HFFc6 (cell line): ENCODE data around the gene ZNF800. TPM values are rescaled to one million over a fixed set of nuclear protein-coding genes. Genes with fewer than 3 reads are reported as not detected.

Source experiments
- DNase-seq: peaks from one replicate; pipeline ENCODE4 v3.0.0-alpha.2; 2018
- H3K27ac Mint-ChIP-seq: 2 replicates; pipeline ENCODE4 v1.8.0; 2020; ENCODE audit warnings: mild to moderate bottlenecking, mixed read lengths
- H3K27me3 Mint-ChIP-seq: 2 replicates; pipeline ENCODE4 v1.8.0; 2021; ENCODE audit warnings: mild to moderate bottlenecking, moderate library complexity, mixed read lengths; ENCODE audit not compliant: insufficient read depth
- H3K36me3 Mint-ChIP-seq: 2 replicates; pipeline ENCODE4 v1.8.0; 2021; ENCODE audit warnings: low read depth, mixed read lengths
- H3K4me1 Mint-ChIP-seq: 2 replicates; pipeline ENCODE4 v1.8.0; 2020; ENCODE audit warnings: low read depth, mixed read lengths
- H3K4me3 Mint-ChIP-seq: 2 replicates; pipeline ENCODE4 v1.8.0; 2020; ENCODE audit warnings: mild to moderate bottlenecking, moderate library complexity, mixed read lengths
- H3K9me3 Mint-ChIP-seq: 2 replicates; pipeline ENCODE4 v1.8.0; 2020; ENCODE audit warnings: mild to moderate bottlenecking, mixed read lengths
- CTCF ChIP-seq: fragments of 200-600 bp; sonication (generic); IDR thresholded peaks from 2 replicates; pipeline ENCODE4 v1.5.0; 2021; ENCODE audit warnings: antibody characterized with exemption, mild to moderate bottlenecking
- total RNA-seq, 6 experiments: library from RNA; stranded (reverse); fragmentation: NEBNext Ultra II Directional; extraction: Animal tissue kit (Norgen Biotek cat#: 25700); gene quantifications; 2 replicates in 1 of 6; 3 replicates in 5 of 6; pipeline ENCODE4 v1.2.3, GENCODE V29; 2021

ZNF800 gene
- total RNA-seq, 6 experiments from 2014 or later, result 24.3 to 26.7 (median 25.7) TPM

- no peak overlapping the region for H3K4me3 Mint-ChIP-seq
- H3K4me1 Mint-ChIP-seq, result no peaks in the 10 kb centered on the region
- H3K27ac Mint-ChIP-seq, result no peak overlapping the region
- no peaks in the 10 kb centered on the region; the same call in 1 of the 2 replicates for H3K27me3 Mint-ChIP-seq
- no peak for TF ChIP-seq CTCF
- H3K9me3 Mint-ChIP-seq, result no peaks in the 10 kb centered on the region
- DNase-seq, result no peak
- H3K36me3 Mint-ChIP-seq, result no peaks in the 10 kb centered on the region
Measured at GRCh38 chr7:127332880-127333279, 59.6 kb downstream of the ZNF800 start.

GRCh38 chr7:127330070-127330469 is 62.4 kb downstream of the ZNF800 start:
- no peaks in the 10 kb centered on the region; the same call in 1 of the 2 replicates for H3K27me3 Mint-ChIP-seq
- no peak overlapping the region for H3K27ac Mint-ChIP-seq
- no peak overlapping the region for H3K4me3 Mint-ChIP-seq
- no peak for DNase-seq
- no peak for TF ChIP-seq CTCF
- H3K36me3 Mint-ChIP-seq, result no peaks in the 10 kb centered on the region
- H3K4me1 Mint-ChIP-seq, result no peaks in the 10 kb centered on the region
- no peaks in the 10 kb centered on the region for H3K9me3 Mint-ChIP-seq

GRCh38 chr7:127322832-127323493 is 69.5 kb downstream of the ZNF800 start:
- Mint-ChIP-seq H3K4me1 (no peaks in the 10 kb centered on the region), H3K4me3 (no peak overlapping the region), H3K27me3 (peaks cover 2% of the 10 kb centered on the region), H3K36me3 (no peaks in the 10 kb centered on the region), H3K9me3 (no peaks in the 10 kb centered on the region), H3K27ac (no peak overlapping the region)
- no peak for DNase-seq
- TF ChIP-seq CTCF, result no peak

- Mint-ChIP-seq H3K4me3 (no peak overlapping the region), H3K36me3 (no peaks in the 10 kb centered on the region), H3K9me3 (no peaks in the 10 kb centered on the region), H3K4me1 (no peaks in the 10 kb centered on the region), H3K27ac (no peak overlapping the region), H3K27me3 (peaks cover 2% of the 10 kb centered on the region)
- no peak for DNase-seq
- TF ChIP-seq CTCF, result no peak
Measured at GRCh38 chr7:127322351-127322750, 70.2 kb downstream of the ZNF800 start.

GRCh38 chr7:127320974-127321373 is 71.5 kb downstream of the ZNF800 start:
- DNase-seq, result no peak
- Mint-ChIP-seq H3K9me3 (no peaks in the 10 kb centered on the region), H3K27me3 (peaks cover 2% of the 10 kb centered on the region), H3K4me1 (no peaks in the 10 kb centered on the region), H3K36me3 (no peaks in the 10 kb centered on the region), H3K27ac (no peak overlapping the region), H3K4me3 (no peak overlapping the region)
- TF ChIP-seq CTCF, result no peak

Other genes with a start within 250 kb of the ZNF800 start
- gene GRM8, start 139.8 kb downstream of the ZNF800 start, total RNA-seq, result not detected
- gene GCC1, start 192.9 kb upstream of the ZNF800 start, total RNA-seq, result 10 to 100 TPM; 14.8 to 17.1 (median 16.1) TPM
- gene ARF5, start 195.7 kb upstream of the ZNF800 start, total RNA-seq, result 100 to 1,000 TPM in 4 of 6 experiments, 10 to 100 TPM in 2; 98.3 to 122 (median 110) TPM
- under 1 TPM in 1 of 6 experiments, not detected in 5; 0.07 TPM for gene FSCN3, start 201.0 kb upstream of the ZNF800 start, total RNA-seq
- gene PAX4, start 225.4 kb upstream of the ZNF800 start, total RNA-seq, result not detected